HG03520 (cell line): ENCODE results near the gene ROCK2.

Experiments used
- ATAC-seq: cut with Tn5 transposase; IDR thresholded peaks from one replicate; pipeline ENCODE4 v1.9.1; 2021; ENCODE audit warnings: mild to moderate bottlenecking, moderate library complexity; ENCODE audit not compliant: unreplicated experiment

Gene ROCK2

DNA sequence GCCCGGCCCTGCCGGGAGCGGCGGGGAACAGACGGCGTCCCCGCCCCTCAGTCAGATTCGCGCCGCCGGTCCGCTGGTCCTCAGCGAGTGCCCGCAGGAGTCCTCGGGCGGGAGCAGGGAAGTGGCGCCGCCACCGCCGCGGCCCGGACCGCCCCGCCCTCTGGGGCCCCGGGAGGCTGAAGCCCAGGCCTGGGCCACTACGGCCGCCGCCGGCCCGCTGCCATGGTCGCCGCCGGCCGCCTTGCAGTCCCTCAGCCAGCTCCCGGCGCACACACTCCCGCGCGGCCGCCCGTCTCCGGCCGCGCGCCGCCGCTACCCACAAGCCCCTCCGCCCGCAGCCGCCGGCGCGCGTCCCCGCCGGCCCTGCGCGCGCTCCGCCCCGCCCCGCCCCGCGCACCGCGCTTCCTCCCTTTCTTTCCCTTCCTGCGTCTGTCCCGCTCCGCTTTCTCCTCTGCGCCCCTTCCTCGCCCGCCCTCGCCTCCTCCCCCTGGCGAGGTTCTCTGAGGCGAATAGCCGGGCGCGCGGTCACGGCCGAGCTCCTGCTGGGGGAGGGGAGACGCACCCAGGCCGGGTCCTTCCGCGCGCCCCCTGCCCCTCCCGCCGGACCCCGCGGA lies at the start of gene ROCK2:
Gene ROCK2 (minus strand): TSS at position 295 of the 614 bp plus-strand sequence. CDS start 500 bp downstream, outside the sequence.
- ATAC-seq = peak; percentile 47

- ATAC-seq = no peak
Measured at GRCh38 chr2:11393711-11394236, 49.3 kb upstream of the ROCK2 start.

GRCh38 chr2:11391942-11392266 lies 47.5 kb upstream of the ROCK2 start:
- ATAC-seq = no peak

DNA sequence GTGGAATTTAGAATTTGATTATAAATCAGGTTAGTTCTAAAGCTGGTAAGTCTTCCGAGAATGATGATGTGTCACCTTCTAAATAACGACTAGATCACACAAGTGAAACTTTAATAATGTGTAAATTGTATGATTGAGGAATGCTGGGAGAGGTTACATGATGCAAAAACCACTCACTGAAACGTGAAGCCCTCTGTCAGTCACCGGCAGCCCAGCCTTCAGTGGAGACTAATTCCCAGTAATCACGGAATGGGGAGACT lies 45.9 kb upstream of the ROCK2 start:
- no peak for ATAC-seq

- no peak for ATAC-seq
Measured at GRCh38 chr2:11389551-11390398, 45.3 kb upstream of the ROCK2 start.

GRCh38 chr2:11389052-11389420 lies 44.6 kb upstream of the ROCK2 start:
- ATAC-seq = no peak

- no peak for ATAC-seq
Measured at GRCh38 chr2:11388262-11389051, 44.0 kb upstream of the ROCK2 start.

DNA sequence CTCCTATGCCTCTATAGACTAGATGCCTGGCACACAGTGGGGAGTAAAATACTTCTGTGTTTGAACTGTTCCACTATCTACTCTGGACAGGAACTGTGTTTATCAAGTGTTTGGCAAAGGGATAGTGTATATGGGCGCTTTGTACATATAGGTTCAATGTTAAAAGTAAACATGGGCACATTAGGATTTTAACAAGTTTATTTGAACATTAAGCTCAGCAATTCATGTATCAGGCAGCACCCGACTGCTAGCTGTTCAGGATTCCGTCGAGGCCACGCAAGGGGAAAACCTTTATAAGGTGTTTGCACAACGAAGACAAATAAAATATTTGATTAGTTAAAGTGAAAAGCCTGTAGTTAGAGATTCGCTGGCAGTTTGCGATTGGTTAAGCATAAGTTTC lies 43.4 kb upstream of the ROCK2 start:
- ATAC-seq = no peak

- no peak for ATAC-seq
Measured at GRCh38 chr2:11387100-11387390, 42.6 kb upstream of the ROCK2 start.

DNA sequence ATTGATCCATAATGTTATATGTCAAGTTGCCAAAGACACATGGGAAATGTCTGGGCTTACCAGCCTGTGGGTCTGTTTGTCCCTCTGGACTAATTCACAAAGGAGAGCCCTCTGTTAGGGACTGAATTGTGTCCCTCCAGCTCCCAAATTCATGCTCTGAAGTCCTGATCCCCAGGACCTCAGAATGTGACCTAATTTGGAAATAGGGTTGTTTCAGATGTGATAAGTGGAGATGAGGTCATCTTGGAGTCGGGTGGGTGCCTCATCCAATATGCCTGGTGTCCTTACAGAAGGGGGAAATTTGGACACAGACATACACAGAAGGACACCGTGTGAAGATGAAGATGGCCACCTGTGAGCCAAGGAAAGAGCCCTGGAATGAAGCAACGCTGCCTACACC lies 41.4 kb upstream of the ROCK2 start:
- no peak for ATAC-seq

DNA sequence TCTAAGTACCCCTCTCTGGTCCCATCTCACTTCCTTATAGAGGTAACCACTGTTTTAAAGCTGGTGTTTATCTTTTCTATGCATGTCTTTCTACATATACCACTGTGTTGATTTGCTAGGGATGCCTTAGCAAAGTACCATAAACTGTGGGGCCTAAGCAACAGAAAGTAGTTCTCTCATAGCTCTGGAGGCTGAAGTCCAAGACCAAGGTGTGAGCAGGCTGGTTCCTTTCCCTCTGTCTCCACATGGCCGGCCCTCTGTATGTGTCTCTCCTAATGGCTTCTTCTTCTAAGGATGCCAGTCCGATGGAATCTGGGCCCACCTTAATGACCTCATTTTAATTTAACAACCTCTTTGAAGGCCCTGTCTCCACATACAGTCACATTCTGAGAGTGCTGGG lies 40.8 kb upstream of the ROCK2 start:
- no peak for ATAC-seq

DNA sequence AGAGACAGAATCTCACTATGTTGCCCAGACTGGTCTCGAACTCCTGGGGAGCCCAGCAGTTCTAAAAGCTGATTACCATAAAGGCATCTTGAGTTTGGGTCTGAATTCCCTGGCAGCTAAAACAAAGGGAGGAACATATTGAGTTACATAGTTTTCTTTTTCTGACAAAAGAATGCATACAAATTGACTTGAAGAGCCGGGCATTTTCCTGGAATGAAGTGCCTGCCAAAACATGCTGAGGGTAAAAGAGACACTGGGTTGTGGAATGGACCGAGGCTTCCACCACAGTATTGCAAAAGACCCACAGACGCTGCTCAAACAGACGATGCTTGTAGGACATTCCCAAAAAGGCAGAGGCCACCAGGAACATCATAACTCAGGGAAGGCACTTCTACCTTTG lies 35.1 kb upstream of the ROCK2 start:
- no peak for ATAC-seq

- ATAC-seq = peak; percentile 94
Measured at GRCh38 chr2:11377928-11378545, 33.6 kb upstream of the ROCK2 start.

DNA sequence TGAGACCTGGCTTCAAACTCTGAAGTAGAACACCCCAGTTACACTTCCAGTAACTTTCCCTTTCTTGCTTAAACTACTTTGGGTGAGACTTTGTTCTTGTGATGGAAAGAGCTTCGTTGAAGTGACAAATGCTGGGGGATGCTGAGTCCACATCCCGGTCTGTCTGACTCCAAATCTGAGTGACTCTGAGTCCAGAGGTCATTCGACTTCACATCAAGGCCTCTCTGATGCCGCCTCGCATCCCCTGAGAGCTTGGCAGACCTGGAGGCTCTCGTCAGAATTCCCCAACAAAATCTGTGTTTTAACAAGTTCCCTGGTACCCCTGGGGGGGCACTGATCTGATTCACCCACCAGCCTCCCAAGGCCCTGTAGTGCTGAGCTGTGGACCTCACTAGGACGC lies 31.6 kb upstream of the ROCK2 start:
- ATAC-seq = no peak

GRCh38 chr2:11375689-11376027 lies 31.2 kb upstream of the ROCK2 start:
- no peak for ATAC-seq

- no peak for ATAC-seq
Measured at GRCh38 chr2:11375025-11375688, 30.7 kb upstream of the ROCK2 start.

GRCh38 chr2:11373096-11373495 lies 28.7 kb upstream of the ROCK2 start:
- no peak for ATAC-seq

- no peak for ATAC-seq
Measured at GRCh38 chr2:11371092-11371937, 26.9 kb upstream of the ROCK2 start.

DNA sequence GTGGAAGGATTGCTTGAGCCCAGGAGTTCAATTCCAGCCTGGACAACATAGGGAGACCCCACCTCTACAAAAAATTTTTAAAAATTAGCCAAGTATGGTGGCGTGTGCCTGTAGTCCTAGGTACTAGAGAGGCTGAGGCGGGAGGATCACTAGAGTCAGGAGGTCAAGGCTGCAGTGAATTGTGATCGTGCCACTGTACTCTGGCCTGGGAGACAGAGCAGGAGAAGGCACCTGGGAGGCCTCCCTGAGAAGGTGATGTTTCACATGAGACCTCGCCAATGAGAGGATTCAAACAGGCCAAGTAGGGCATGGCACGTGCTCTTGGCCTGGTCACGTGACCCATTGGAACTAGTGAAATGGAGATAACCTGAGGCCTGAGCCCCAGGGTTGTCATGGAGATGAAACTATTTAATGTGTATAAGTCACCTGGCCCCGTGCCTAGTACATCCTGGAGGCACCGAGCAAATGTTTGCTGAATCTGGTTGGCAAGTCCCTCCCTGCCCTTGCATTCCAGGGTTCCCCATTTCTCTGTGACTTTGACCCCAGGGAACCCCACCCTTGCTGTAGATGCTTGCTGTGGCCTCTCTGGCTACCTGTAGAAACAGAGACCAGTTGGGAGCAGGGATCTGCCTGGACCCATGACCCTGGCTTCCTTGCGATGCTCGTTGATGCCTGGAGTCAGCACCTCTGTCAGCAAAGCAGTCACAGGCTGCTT lies 26.1 kb upstream of the ROCK2 start:
- no peak for ATAC-seq
